Tibial artery (tissue), 4 donors: ENCODE data around the gene SBF1.
A peak's percentile ranks its signal among the peaks of the same experiment; 100 is the strongest.

ENCODE experiments used
- DNase-seq, 2 donors: peaks; one replicate each; pipeline ENCODE4 v3.0.0-alpha.2; 2019
- H3K27ac ChIP-seq, 2 donors: fragments of 200-600 bp; sonication (generic) in 1 of 2; 1 replicate in 1 of 2; 2 replicates in 1 of 2; pipeline ENCODE4 v1.5.1; 2018 to 2019; ENCODE audit warnings: mild to moderate bottlenecking in 1 of 2
- H3K27me3 ChIP-seq, 2 donors: fragments of 200-600 bp; sonication (generic) in 1 of 2; one replicate each; pipeline versions ENCODE4 v1.5.1 to v1.6.0; 2016 to 2019
- H3K36me3 ChIP-seq, 3 donors: fragments of 200-600 bp; sonication (generic) in 2 of 3; one replicate each; pipeline ENCODE4 v1.5.1; 2016 to 2019; ENCODE audit warnings: mild to moderate bottlenecking in 2 of 3
- H3K4me1 ChIP-seq, 4 donors: fragments of 200-600 bp; sonication (generic) in 2 of 4; 1 replicate in 3 of 4; 2 replicates in 1 of 4; pipeline ENCODE4 v1.5.1; 2016 to 2019
- H3K4me3 ChIP-seq, 2 donors: fragments of 200-600 bp; sonication (generic) in 1 of 2; 1 replicate in 1 of 2; 2 replicates in 1 of 2; pipeline ENCODE4 v1.5.1; 2018 to 2019; ENCODE audit warnings: mild to moderate bottlenecking in 2 of 2
- H3K9me3 ChIP-seq, 3 donors: fragments of 200-600 bp; sonication (generic) in 1 of 3; one replicate each; pipeline ENCODE4 v1.5.1; 2016 to 2019
- intact Hi-C: fragments of 100-400 bp; cut with DNase I; formaldehyde crosslinking; loops from one replicate; pipeline ENCODE4 v1.15.0; 2023; ENCODE audit warnings: low total_unique reads
- TF ChIP-seq, protein P1 (sequence below), 2 experiments: fragments of 200-600 bp in 1 of 2; fragments of 450-650 bp in 1 of 2; IDR thresholded peaks; one replicate each; pipeline ENCODE4 v1.5.1; 2017 to 2019; ENCODE audit warnings: antibody characterized with exemption in 2 of 2, mild to moderate bottlenecking in 1 of 2, moderate library complexity in 1 of 2

Gene SBF1

GRCh38 chr22:50498322-50498890 lies 23.6 kb upstream of the SBF1 start:
- peak in 1 of 2 donors; percentile 55 for DNase-seq
- H3K4me3 ChIP-seq, result no peak overlapping the region
- peaks cover 12 to 16% (median 13%) of the 10 kb centered on the region in 3 donors for H3K36me3 ChIP-seq
- no peaks in the 10 kb centered on the region for H3K4me1 ChIP-seq
- H3K27me3 ChIP-seq, result no peaks in the 10 kb centered on the region
- TF ChIP-seq, protein P1, sequence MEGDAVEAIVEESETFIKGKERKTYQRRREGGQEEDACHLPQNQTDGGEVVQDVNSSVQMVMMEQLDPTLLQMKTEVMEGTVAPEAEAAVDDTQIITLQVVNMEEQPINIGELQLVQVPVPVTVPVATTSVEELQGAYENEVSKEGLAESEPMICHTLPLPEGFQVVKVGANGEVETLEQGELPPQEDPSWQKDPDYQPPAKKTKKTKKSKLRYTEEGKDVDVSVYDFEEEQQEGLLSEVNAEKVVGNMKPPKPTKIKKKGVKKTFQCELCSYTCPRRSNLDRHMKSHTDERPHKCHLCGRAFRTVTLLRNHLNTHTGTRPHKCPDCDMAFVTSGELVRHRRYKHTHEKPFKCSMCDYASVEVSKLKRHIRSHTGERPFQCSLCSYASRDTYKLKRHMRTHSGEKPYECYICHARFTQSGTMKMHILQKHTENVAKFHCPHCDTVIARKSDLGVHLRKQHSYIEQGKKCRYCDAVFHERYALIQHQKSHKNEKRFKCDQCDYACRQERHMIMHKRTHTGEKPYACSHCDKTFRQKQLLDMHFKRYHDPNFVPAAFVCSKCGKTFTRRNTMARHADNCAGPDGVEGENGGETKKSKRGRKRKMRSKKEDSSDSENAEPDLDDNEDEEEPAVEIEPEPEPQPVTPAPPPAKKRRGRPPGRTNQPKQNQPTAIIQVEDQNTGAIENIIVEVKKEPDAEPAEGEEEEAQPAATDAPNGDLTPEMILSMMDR (IDR thresholded peaks at IDR 0.05), result peak; percentile 38 to 44
- intact Hi-C loops, result no loop called here
- H3K9me3 ChIP-seq, result no peaks in the 10 kb centered on the region
- H3K27ac ChIP-seq, result no peak overlapping the region

DNA sequence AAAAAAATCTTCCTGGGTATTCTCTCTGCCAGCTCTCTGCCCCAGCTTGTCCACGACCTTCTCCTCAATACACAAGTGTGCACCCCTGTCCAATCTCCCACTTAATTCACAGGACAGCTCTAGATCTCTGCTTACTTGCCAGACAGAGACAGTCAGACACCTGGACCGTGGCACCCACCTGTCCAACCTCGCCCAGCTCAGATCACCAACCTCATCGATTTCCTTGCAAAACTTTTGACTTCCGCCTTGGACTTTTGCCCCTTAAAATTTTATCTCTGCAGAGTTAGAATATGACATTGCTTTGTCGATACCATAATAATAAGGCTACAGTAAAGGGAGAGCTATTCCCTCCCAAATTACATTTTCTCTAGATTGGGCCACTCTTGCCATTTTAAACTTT lies 22.3 kb upstream of the SBF1 start:
- Histone ChIP-seq H3K27ac (no peak overlapping the region), H3K36me3 (peaks cover 0 to 2% (median 0%) of the 10 kb centered on the region in 3 donors), H3K9me3 (no peaks in the 10 kb centered on the region), H3K4me1 (no peaks in the 10 kb centered on the region), H3K27me3 (no peaks in the 10 kb centered on the region), H3K4me3 (no peak overlapping the region)
- TF ChIP-seq, protein P1 (IDR thresholded peaks at IDR 0.05), result no peak
- no peak for DNase-seq
- intact Hi-C loops, result no loop called here

DNA sequence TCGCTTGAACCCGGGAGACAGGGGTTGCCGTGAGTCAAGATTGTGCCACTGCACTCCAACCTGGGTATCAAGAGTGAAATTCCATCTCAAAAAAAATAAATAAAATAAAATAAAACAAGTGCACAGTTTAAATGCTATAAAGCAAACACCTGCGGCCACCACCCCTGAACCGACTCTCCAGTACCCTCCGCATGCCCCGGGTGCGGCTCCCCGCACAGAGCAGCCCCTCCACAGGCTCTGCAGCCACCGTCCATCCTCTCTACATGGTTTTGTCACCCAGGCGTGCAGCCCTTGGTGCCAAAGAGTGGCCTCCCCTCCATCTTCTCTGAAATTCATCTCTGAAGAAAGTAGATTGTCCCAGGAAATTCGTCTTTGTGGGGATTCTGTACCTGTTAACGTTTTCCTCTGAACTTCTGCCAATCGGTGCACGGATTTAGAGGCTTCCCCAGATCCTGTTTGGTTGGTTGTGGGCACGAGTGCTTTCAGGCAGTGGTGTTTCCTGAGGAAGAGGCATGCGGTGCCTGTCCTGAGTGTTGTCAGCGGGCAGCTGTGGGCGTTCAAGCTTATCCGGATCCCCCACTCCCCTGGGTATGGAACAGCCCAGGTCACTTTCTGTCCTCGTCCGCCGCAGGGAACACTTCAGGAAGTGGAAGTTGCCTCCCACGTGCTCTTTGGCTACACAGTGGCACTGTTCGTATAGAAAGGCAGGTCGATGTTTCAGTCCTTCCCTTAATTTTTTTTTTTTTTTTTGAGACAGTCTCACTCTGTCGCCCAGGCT lies 15.9 kb upstream of the SBF1 start:
- H3K36me3 ChIP-seq, result no peaks in the 10 kb centered on the region
- TF ChIP-seq, protein P1 (IDR thresholded peaks at IDR 0.05), result no peak
- no peaks in the 10 kb centered on the region for H3K4me1 ChIP-seq

DNA sequence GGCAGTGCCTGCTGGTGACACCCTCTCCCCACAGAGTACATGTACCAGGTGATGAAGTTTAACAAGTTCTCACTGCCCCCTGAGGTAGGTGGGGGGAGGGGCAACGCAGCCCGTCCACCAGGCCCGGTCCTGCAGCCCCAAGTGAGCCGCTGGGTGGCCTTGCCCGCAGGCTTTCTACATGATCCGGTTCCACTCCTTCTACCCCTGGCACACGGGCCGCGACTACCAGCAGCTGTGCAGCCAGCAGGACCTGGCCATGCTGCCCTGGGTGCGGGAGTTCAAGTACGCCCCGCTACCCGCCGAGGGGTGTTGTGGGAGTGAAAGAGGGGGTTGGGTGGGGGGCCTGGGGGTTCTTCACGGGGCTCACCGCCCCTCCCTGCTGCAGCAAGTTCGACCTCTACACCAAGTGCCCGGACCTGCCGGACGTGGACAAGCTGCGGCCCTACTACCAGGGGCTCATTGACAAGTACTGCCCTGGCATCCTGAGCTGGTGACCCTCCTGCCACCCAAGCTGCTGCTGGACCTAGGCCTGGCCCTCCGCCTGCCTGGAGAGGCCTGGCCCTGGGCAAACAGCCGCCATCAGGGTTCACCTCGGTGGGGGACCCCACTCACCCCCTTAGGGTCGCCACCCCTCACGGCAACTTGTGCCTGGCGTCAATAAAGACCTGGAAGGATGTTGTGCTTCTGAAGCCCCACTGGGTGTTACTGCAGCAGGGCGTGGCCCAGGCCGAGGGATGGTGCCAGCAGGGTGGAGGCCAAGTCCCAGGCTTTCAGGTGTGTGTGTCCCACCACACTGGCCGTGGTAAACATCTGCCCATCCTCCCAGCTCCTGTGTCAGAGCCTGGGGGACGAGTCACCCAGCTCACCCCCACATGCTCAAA lies 14.8 kb upstream of the SBF1 start:
- intact Hi-C loops, result no loop called here
- Histone ChIP-seq H3K9me3 (no peaks in the 10 kb centered on the region), H3K4me1 (no peaks in the 10 kb centered on the region), H3K27ac (no peak overlapping the region), H3K36me3 (no peaks in the 10 kb centered on the region), H3K27me3 (peaks cover 0 to 45% of the 10 kb centered on the region in 2 donors), H3K4me3 (no peak overlapping the region)
- TF ChIP-seq, protein P1 (IDR thresholded peaks at IDR 0.05), result no peak
- no peak for DNase-seq

More for the DNA sequence above, 15.9 kb upstream of the SBF1 start:
- no peaks in the 10 kb centered on the region for H3K9me3 ChIP-seq
- no peak overlapping the region for H3K4me3 ChIP-seq
- peaks cover 0 to 40% of the 10 kb centered on the region in 2 donors for H3K27me3 ChIP-seq
- DNase-seq, result no peak
- H3K27ac ChIP-seq, result no peak overlapping the region
- intact Hi-C loops, result no loop called here

DNA sequence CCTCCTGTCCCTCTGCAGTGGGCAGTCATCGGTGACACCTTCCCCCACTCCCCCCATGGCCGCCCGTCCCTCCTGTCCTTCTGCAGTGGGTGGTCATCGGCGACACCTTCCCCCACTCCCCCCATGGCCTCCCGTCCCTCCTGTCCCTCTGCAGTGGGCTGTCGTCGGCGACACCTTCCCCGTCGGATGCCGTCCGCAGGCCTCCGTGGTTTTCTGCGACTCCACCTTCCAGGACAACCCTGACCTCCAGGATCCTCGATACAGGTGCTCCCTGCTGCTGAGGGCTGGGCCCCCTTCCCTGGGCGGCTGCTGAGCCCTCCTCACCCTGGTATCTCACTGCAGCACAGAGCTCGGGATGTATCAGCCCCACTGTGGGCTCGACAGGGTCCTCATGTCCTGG lies 14.1 kb upstream of the SBF1 start:
- Histone ChIP-seq H3K27ac (no peak overlapping the region), H3K9me3 (no peaks in the 10 kb centered on the region), H3K27me3 (peaks cover 0 to 52% of the 10 kb centered on the region in 2 donors), H3K36me3 (no peaks in the 10 kb centered on the region), H3K4me1 (no peaks in the 10 kb centered on the region), H3K4me3 (no peak overlapping the region)
- DNase-seq, result no peak
- intact Hi-C loops, result no loop called here
- TF ChIP-seq, protein P1 (IDR thresholded peaks at IDR 0.05), result no peak
